ENCODE data around the gene PSMF1.

DNA sequence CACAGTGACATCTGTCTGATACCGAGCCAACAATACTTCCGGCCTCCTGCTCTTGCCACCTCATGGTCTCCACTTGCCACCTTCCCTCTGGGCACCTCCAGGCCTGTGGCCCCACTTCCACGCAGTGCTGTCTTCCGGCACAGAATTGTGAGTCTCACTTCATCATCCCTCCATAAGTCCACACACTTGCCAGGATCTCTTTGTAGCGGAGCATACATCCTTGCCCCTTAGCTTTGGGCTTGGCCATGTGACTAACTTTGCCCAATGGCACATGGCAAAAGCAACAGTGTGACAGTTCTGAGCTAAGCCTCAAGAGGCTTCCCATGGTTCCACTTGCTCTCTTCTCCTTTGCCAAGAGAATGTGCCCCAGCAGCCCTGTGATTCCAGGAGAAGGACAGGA is 80.3 kb downstream of the PSMF1 start:
- TF ChIP-seq, protein P1, sequence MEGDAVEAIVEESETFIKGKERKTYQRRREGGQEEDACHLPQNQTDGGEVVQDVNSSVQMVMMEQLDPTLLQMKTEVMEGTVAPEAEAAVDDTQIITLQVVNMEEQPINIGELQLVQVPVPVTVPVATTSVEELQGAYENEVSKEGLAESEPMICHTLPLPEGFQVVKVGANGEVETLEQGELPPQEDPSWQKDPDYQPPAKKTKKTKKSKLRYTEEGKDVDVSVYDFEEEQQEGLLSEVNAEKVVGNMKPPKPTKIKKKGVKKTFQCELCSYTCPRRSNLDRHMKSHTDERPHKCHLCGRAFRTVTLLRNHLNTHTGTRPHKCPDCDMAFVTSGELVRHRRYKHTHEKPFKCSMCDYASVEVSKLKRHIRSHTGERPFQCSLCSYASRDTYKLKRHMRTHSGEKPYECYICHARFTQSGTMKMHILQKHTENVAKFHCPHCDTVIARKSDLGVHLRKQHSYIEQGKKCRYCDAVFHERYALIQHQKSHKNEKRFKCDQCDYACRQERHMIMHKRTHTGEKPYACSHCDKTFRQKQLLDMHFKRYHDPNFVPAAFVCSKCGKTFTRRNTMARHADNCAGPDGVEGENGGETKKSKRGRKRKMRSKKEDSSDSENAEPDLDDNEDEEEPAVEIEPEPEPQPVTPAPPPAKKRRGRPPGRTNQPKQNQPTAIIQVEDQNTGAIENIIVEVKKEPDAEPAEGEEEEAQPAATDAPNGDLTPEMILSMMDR (IDR thresholded peaks at IDR 0.05; ENCODE audit: low read depth, low read length, poor library complexity, severe bottlenecking) = no peak
- no peak for TF ChIP-seq EZH2phosphoT487 (IDR thresholded peaks at IDR 0.05; ENCODE audit: borderline replicate concordance, low read length)

Data from DOHH2 (cell line).